Measurements from ENCODE around the gene FOLR2.
"Not testable (repeated sequence)": the region's sequence is repeated elsewhere in the genome, so short reads cannot be mapped to it uniquely, and the experiment has no call there.

FOLR2 gene

GRCh38 chr11:72216638-72217037 is at the start of gene FOLR2:
Gene FOLR2 (plus strand): TSS chr11:72216794. CDS start chr11:72218585, 1,791 bp downstream.
- no peak for DNase-seq (ENCODE audit: low read depth in 1 of 2, low spot score in 1 of 2)
- no peak for TF ChIP-seq JUND (IDR thresholded peaks at IDR 0.05; ENCODE audit: low read depth)
- in situ Hi-C loops (cut with HindIII; ENCODE audit: low pct_unique_long_range_greater_than_20kb, low sequenced_read_pairs), result no loop called here

- in situ Hi-C loops (cut with HindIII; ENCODE audit: low pct_unique_long_range_greater_than_20kb, low sequenced_read_pairs); DNase-seq (ENCODE audit: low read depth in 1 of 2, low spot score in 1 of 2): not testable (repeated sequence)
These were observed 47.5 kb upstream of the FOLR2 start for GRCh38 chr11:72169046-72169555.

GRCh38 chr11:72169754-72170153 is 46.8 kb upstream of the FOLR2 start:
- in situ Hi-C loops (cut with HindIII; ENCODE audit: low pct_unique_long_range_greater_than_20kb, low sequenced_read_pairs); DNase-seq (ENCODE audit: low read depth in 1 of 2, low spot score in 1 of 2): not testable (repeated sequence)

DNA sequence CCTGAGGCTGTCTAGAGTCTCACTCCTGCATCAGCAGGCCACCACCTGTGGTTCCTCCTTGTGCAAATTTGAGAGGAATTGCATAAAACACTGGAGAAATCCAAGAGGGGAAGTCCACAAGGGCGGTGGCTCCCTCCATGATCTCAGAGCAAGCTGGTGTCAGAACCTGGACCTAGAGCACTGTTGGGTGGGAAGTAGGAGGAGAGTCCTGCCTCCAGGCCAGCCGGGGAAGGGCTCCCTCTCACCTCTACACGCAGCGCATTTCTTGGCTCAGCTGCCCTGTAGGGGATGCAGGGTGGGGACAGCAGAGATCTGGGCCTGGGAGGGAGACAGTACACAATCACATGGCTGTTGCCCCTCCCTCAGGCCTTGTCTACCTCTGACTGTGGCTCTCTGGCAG is 44.6 kb upstream of the FOLR2 start:
- in situ Hi-C loops (cut with HindIII; ENCODE audit: low pct_unique_long_range_greater_than_20kb, low sequenced_read_pairs); DNase-seq (ENCODE audit: low read depth in 1 of 2, low spot score in 1 of 2): not testable (repeated sequence)

GRCh38 chr11:72173291-72173690 is 43.3 kb upstream of the FOLR2 start:
- in situ Hi-C loops (cut with HindIII; ENCODE audit: low pct_unique_long_range_greater_than_20kb, low sequenced_read_pairs), result no loop called here
- no peak for DNase-seq (ENCODE audit: low read depth in 1 of 2, low spot score in 1 of 2)
- TF ChIP-seq JUND (IDR thresholded peaks at IDR 0.05; ENCODE audit: low read depth), result no peak

DNA sequence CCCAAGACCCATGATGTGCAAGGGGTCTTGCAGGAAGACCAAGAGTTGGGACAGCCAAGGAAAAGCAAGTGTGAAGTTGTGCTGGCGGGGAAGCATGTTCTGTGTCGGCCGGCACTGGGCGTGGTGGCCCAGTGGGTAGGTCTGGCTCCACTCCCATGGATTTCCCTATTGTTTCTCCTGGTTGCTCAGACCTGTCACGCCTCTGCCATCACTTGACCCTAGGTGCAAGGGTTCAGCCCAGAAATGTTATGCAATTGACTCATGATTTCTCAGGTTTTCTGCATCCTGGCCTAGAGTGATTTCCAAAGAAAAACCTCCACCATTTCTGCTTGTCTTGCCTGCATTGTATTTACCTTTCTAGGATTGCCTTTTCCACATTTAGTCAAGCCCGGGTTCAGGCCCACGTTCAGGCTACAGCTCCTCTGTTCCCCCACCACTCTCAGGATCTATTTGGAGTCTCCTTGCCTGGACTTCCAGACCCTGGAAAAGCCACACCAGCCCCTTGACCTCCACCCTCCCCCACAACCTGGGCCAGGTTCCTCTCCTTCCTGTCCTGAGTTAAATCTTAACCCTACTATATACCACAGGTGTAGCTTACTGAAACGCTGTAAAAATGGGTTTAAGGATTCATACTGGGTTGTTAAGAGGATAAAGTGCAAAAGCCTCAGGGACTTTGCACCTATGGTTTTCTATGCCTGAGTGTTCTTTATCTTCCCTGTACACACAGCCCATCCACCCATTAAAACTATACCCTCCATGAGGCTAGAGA is 42.1 kb upstream of the FOLR2 start:
- in situ Hi-C loops (cut with HindIII; ENCODE audit: low pct_unique_long_range_greater_than_20kb, low sequenced_read_pairs), result no loop called here
- no peak for DNase-seq (ENCODE audit: low read depth in 1 of 2, low spot score in 1 of 2)
- no peak for TF ChIP-seq JUND (IDR thresholded peaks at IDR 0.05; ENCODE audit: low read depth)

GRCh38 chr11:72177656-72178055 is 38.9 kb upstream of the FOLR2 start:
- DNase-seq (ENCODE audit: low read depth in 1 of 2, low spot score in 1 of 2), result no peak
- TF ChIP-seq JUND (IDR thresholded peaks at IDR 0.05; ENCODE audit: low read depth), result no peak
- in situ Hi-C loops (cut with HindIII; ENCODE audit: low pct_unique_long_range_greater_than_20kb, low sequenced_read_pairs), result no loop called here

- in situ Hi-C loops (cut with HindIII; ENCODE audit: low pct_unique_long_range_greater_than_20kb, low sequenced_read_pairs), result no loop called here
- peak in 1 of 2 experiments; percentile 47 for DNase-seq (ENCODE audit: low read depth in 1 of 2, low spot score in 1 of 2)
- no peak for TF ChIP-seq JUND (IDR thresholded peaks at IDR 0.05; ENCODE audit: low read depth)
These were observed 37.4 kb upstream of the FOLR2 start for GRCh38 chr11:72179049-72179803.

- TF ChIP-seq JUND (IDR thresholded peaks at IDR 0.05; ENCODE audit: low read depth), result no peak
- no peak for DNase-seq (ENCODE audit: low read depth in 1 of 2, low spot score in 1 of 2)
- in situ Hi-C loops (cut with HindIII; ENCODE audit: low pct_unique_long_range_greater_than_20kb, low sequenced_read_pairs), result no loop called here
These were observed 36.7 kb upstream of the FOLR2 start for GRCh38 chr11:72179804-72180396.

GRCh38 chr11:72180892-72181552 is 35.6 kb upstream of the FOLR2 start:
- peak in 1 of 2 experiments; percentile 71 for DNase-seq (ENCODE audit: low read depth in 1 of 2, low spot score in 1 of 2)
- in situ Hi-C loops (cut with HindIII; ENCODE audit: low pct_unique_long_range_greater_than_20kb, low sequenced_read_pairs), result not testable (repeated sequence)

DNA sequence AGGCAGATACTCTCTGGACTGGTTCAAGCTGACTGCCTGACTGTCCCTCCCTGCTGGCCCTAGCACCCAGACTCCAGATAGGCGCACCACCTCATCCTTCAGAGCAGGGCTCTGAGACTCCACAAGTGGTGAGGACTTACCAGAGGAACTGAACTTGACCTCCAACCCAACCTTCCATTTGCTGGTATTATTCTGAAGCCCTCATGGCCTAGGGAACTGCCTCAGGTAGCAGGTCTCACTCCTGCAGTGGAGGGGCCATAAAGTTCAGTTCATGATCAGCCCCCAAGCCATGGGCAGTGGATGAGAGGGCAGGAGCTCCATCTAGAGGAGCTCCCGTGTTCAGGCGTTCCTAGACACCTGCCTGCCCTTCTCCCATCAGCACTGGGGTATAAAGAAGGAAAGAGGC is 35.0 kb upstream of the FOLR2 start:
- in situ Hi-C loops (cut with HindIII; ENCODE audit: low pct_unique_long_range_greater_than_20kb, low sequenced_read_pairs), result not testable (repeated sequence)
- DNase-seq (ENCODE audit: low read depth in 1 of 2, low spot score in 1 of 2), result peak in 1 of 2 experiments; percentile 65

- in situ Hi-C loops (cut with HindIII; ENCODE audit: low pct_unique_long_range_greater_than_20kb, low sequenced_read_pairs), result no loop called here
- DNase-seq (ENCODE audit: low read depth in 1 of 2, low spot score in 1 of 2), result no peak
- no peak for TF ChIP-seq JUND (IDR thresholded peaks at IDR 0.05; ENCODE audit: low read depth)
These were observed 28.3 kb upstream of the FOLR2 start for GRCh38 chr11:72188267-72188666.
